DOHH2 (cell line): ENCODE results near the gene OR2A42.
"Not testable (repeated sequence)": the region's sequence is repeated elsewhere in the genome, so short reads cannot be mapped to it uniquely, and the experiment has no call there.

Experiments
- H3F3A ChIP-seq: fragments of 200-600 bp; sonication (generic), shearing (Covaris generic); 2 replicates; pipeline ENCODE4 v1.6.0; 2016; ENCODE audit warnings: antibody characterized with exemption, mild to moderate bottlenecking; ENCODE audit not compliant: control insufficient read depth, insufficient read depth
- H3K27ac ChIP-seq: fragments of 200-600 bp; sonication (generic); 2 replicates; pipeline ENCODE4 v1.5.1; 2014; ENCODE audit warnings: low read depth, mild to moderate bottlenecking, low read length, moderate library complexity
- H3K27me3 ChIP-seq: fragments of 200-600 bp; sonication (generic); 2 replicates; pipeline ENCODE4 v1.6.1; 2014; ENCODE audit warnings: mild to moderate bottlenecking, low read length, mixed read lengths; ENCODE audit not compliant: control insufficient read depth
- H3K36me3 ChIP-seq: fragments of 200-600 bp; sonication (generic); 2 replicates; pipeline ENCODE4 v1.6.1; 2014; ENCODE audit warnings: mild to moderate bottlenecking, low read length, moderate library complexity, mixed read lengths; ENCODE audit not compliant: control insufficient read depth
- H3K4me1 ChIP-seq: fragments of 200-600 bp; sonication (generic); 2 replicates; pipeline ENCODE4 v1.6.1; 2014; ENCODE audit warnings: mild to moderate bottlenecking, low read length, mixed read lengths; ENCODE audit not compliant: control insufficient read depth
- H3K4me2 ChIP-seq: fragments of 200-600 bp; sonication (generic); 2 replicates; pipeline ENCODE4 v1.6.0; 2014; ENCODE audit warnings: mild to moderate bottlenecking, low read length, moderate library complexity
- H3K4me3 ChIP-seq: fragments of 200-600 bp; sonication (generic); 2 replicates; pipeline ENCODE4 v1.5.1; 2014; ENCODE audit warnings: mild to moderate bottlenecking, low read length, mixed read lengths
- H3K79me2 ChIP-seq: fragments of 200-600 bp; sonication (generic); 2 replicates; pipeline ENCODE4 v1.6.1; 2014; ENCODE audit warnings: mild to moderate bottlenecking, low read length, mixed read lengths; ENCODE audit not compliant: control insufficient read depth
- H3K9me2 ChIP-seq: fragments of 200-600 bp; sonication (generic); replicated peaks from 2 replicates; pipeline ENCODE4 v1.6.1; 2014; ENCODE audit warnings: mild to moderate bottlenecking, low read length, mixed read lengths; ENCODE audit not compliant: control insufficient read depth
- H3K9me3 ChIP-seq: fragments of 200-600 bp; sonication (generic); 2 replicates; pipeline ENCODE4 v1.6.1; 2014; ENCODE audit warnings: antibody characterized with exemption, low read length, mixed read lengths; ENCODE audit not compliant: control insufficient read depth, insufficient read depth
- H4K20me1 ChIP-seq: fragments of 200-600 bp; sonication (generic); 2 replicates; pipeline ENCODE4 v1.6.0; 2014; ENCODE audit warnings: low read depth, mild to moderate bottlenecking, antibody characterized with exemption, low read length, moderate library complexity; ENCODE audit not compliant: control insufficient read depth, insufficient read depth
- EZH2phosphoT487 ChIP-seq: fragments of 200-600 bp; sonication (generic); IDR thresholded peaks from 2 replicates; pipeline ENCODE4 v1.6.1; 2017; ENCODE audit warnings: borderline replicate concordance, mild to moderate bottlenecking, antibody characterized with exemption, low read length, moderate library complexity, mixed read lengths
- TF ChIP-seq, protein P1 (sequence below): fragments of 200-600 bp; sonication (generic); IDR thresholded peaks from one replicate; pipeline ENCODE4 v1.5.1; 2014; ENCODE audit warnings: antibody characterized with exemption, mild to moderate bottlenecking, low read depth, low read length; ENCODE audit not compliant: poor library complexity, severe bottlenecking

The OR2A42 gene

DNA sequence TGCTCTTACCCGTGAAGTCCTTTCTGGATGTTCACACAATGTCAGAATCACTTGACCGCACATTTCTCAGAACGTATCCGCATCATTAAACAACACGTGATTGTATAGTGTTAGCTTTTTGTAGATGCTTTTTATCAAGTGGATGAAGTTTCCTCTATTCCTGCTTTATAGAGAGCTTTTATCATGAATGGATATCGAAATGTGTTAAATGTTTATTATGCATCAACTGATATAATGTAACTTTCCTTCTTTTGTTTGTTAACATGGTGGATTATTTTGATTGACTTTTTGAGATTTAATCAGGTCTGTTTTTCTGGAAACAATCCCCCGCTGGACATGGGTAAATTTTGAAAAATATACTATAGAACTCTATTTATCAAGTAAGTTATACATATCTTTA, 25.3 kb upstream of the OR2A42 start, which contains the start of gene OR2A7:
TSS of gene OR2A7 (minus strand) at position 101 of the 400 bp plus-strand sequence. CDS start 5,164 bp downstream, outside the sequence.
- not testable (repeated sequence) for H3K9me2 ChIP-seq, H3K4me3 ChIP-seq, H3K4me2 ChIP-seq, H3K27ac ChIP-seq, H3K79me2 ChIP-seq, H4K20me1 ChIP-seq, H3K4me1 ChIP-seq, H3K9me3 ChIP-seq, H3K36me3 ChIP-seq, H3K27me3 ChIP-seq, H3F3A ChIP-seq

DNA sequence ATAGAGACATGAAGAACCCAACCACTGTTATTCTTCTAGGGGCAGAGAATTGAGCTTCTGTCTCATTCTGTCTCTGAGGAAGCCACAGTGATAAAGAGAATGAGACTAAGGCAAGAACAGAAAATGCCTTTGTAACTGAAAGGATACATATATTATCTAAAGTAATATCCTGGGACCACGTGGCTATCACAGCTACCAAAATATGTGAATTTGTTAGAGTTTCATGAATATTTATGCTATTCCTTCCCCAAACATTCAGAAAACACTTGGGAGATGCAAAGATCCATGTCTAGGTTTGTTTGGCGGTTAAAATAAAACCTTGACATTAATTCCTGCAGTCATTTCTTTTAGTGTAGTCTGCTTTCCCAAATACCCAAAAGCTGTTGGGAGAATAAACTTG, 22.7 kb upstream of the OR2A42 start:
- not testable (repeated sequence) for H3F3A ChIP-seq, H3K9me2 ChIP-seq, H3K4me2 ChIP-seq, H4K20me1 ChIP-seq, H3K27ac ChIP-seq, H3K36me3 ChIP-seq, H3K9me3 ChIP-seq, H3K4me3 ChIP-seq, H3K4me1 ChIP-seq, H3K79me2 ChIP-seq, H3K27me3 ChIP-seq

DNA sequence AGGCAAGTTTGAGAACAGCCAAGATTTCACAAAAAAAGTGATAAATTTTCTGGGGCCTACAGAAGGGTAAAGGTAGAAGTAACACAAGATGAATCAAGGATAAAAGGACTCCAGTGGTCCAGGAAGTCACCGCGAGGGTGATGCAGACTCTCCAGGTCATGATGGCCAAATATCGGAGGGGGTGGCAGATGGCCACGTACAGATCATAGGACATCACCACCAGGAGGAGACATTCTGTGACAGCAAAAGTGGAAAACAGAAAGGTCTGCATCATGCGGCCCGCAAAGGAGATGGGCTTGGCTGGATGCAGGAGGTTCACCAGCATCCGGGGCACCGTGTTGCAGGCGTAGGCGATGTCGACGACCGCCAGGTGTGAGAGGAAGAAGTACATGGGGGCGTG, 19.7 kb upstream of the OR2A42 start:
- H3K79me2 ChIP-seq, H3K9me2 ChIP-seq, H4K20me1 ChIP-seq, H3K36me3 ChIP-seq, H3K9me3 ChIP-seq, H3K27ac ChIP-seq, H3K4me1 ChIP-seq, H3K4me2 ChIP-seq, H3K4me3 ChIP-seq, H3K27me3 ChIP-seq, H3F3A ChIP-seq: not testable (repeated sequence)

DNA sequence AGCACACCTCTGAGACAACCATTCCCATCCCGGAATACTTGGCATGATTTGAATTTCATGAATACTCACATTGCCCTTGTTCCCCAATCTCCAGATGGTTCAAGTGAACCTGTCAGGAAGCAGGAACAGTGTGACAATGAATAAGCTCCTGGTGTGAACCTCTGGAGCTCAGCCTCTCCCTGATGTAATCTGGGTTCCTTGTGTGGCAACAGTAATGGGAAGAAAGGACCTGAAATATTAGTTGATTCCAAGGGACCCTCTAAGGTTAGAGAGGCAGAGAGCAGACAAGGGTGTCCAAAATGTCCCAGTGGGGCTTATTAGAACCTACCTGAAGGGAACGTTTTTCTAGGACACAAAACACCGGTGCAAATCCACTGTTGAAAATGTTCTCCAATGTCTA, 16.7 kb upstream of the OR2A42 start:
- Histone ChIP-seq H3K9me3 (no peaks in the 10 kb centered on the region), H3K27ac (no peak overlapping the region), H3K79me2 (no peaks in the 10 kb centered on the region), H3K4me3 (no peak overlapping the region), H3K4me2 (no peak overlapping the region), H3K36me3 (no peaks in the 10 kb centered on the region), H3K4me1 (no peaks in the 10 kb centered on the region), H3F3A (no peaks in the 10 kb centered on the region), H3K9me2 (no peaks in the 10 kb centered on the region), H3K27me3 (no peaks in the 10 kb centered on the region), H4K20me1 (no peaks in the 10 kb centered on the region)
- TF ChIP-seq, protein P1, sequence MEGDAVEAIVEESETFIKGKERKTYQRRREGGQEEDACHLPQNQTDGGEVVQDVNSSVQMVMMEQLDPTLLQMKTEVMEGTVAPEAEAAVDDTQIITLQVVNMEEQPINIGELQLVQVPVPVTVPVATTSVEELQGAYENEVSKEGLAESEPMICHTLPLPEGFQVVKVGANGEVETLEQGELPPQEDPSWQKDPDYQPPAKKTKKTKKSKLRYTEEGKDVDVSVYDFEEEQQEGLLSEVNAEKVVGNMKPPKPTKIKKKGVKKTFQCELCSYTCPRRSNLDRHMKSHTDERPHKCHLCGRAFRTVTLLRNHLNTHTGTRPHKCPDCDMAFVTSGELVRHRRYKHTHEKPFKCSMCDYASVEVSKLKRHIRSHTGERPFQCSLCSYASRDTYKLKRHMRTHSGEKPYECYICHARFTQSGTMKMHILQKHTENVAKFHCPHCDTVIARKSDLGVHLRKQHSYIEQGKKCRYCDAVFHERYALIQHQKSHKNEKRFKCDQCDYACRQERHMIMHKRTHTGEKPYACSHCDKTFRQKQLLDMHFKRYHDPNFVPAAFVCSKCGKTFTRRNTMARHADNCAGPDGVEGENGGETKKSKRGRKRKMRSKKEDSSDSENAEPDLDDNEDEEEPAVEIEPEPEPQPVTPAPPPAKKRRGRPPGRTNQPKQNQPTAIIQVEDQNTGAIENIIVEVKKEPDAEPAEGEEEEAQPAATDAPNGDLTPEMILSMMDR = no peak
- TF ChIP-seq EZH2phosphoT487 = no peak

DNA sequence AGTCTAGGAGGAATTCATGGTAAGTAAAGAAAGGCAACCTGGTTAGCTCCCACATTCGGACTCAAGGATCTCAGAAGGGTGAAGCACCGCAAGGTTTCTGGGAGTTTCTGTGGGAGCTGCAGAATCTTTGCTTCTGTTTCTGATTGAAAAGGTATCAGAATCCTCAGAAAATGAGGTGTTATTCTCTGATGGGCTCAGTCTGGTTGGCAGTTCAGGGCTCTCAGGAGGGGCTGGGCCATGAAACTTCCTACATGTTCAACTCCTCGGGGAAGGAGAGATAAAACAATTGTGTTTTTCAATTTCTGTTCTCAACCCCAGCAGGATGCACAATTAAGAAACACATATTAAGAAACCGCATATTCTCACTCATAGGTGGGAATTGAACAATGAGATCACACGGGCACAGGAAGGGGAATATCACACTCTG, 16.1 kb upstream of the OR2A42 start:
- H3K27ac ChIP-seq = no peak overlapping the region
- no peaks in the 10 kb centered on the region for H3K4me1 ChIP-seq
- no peaks in the 10 kb centered on the region for H3K36me3 ChIP-seq
- TF ChIP-seq EZH2phosphoT487 = no peak
- TF ChIP-seq, protein P1 = no peak
- no peaks in the 10 kb centered on the region for H3K79me2 ChIP-seq
- H3K4me3 ChIP-seq = no peak overlapping the region
- H3K9me2 ChIP-seq = no peaks in the 10 kb centered on the region
- no peaks in the 10 kb centered on the region for H3F3A ChIP-seq
- H3K27me3 ChIP-seq = no peaks in the 10 kb centered on the region
- H3K9me3 ChIP-seq = no peaks in the 10 kb centered on the region
- no peak overlapping the region for H3K4me2 ChIP-seq
- H4K20me1 ChIP-seq = no peaks in the 10 kb centered on the region

DNA sequence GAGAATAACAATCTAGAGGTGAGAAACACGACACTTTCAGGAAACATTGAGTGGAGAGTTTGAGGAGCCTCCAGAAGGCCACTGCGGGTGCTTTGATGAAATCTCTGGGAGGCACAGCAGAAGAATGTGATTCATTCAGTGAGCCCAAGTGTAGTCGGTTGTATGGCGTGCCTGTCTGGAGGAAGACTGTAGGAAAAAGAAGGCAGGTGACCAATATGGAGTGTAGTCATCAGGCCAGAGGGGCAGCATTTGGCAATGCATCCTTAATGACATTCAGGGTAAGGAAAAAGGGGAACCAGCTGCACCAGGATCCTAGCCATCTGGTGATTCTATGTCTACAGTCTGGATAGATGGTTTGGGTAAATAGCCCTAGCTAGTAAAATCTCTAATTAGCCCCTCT, 12.9 kb upstream of the OR2A42 start:
- not testable (repeated sequence) for H4K20me1 ChIP-seq, H3K9me2 ChIP-seq, H3K4me3 ChIP-seq, H3K27me3 ChIP-seq, H3K9me3 ChIP-seq, H3K4me2 ChIP-seq, H3K4me1 ChIP-seq, H3K36me3 ChIP-seq, H3F3A ChIP-seq, H3K79me2 ChIP-seq, H3K27ac ChIP-seq

DNA sequence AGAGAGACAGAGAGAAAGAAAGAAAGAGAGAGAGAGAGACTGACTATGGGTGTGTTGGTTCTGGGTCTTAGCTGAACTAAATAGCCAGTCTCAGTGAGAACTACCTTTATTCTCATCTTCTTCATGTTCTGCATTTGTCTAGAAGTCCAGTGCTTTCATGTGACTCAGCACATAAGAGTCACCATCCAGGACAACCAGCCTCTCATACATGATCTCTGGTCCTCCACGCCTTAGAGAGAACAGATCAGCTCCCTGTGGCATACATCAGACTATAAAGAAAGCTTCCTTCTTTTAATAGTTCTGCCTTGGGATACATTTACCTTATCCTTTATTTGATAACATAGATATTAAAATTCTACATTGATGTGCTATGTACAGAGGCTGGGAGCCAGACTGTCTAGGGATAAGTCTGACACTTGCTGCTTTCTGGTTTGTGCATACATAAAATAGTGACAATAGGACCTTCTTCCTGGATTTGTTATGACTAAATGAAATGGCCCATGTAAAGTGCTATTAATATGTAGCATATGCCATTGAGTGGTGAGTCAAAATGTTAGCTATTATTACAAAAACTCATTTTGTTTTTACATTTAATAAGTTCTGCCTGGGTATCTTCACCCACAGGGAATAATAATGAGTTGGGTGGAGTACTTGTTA, 8.4 kb upstream of the OR2A42 start:
- not testable (repeated sequence) for H3K9me2 ChIP-seq, H3K27me3 ChIP-seq, H3K36me3 ChIP-seq, H3K27ac ChIP-seq, H4K20me1 ChIP-seq, H3K4me1 ChIP-seq, H3K79me2 ChIP-seq, H3K4me2 ChIP-seq, H3F3A ChIP-seq, H3K9me3 ChIP-seq, H3K4me3 ChIP-seq
